Activated CD4-positive, CD25-positive, alpha-beta regulatory T cell (primary cell): ENCODE measurements around the gene BCL2L2.
"Not testable (repeated sequence)": the region's sequence is repeated elsewhere in the genome, so short reads cannot be mapped to it uniquely, and the experiment has no call there.

Experiments
- DNase-seq, 4 experiments: peaks; one replicate each; lab custom pipeline; 2025; lab: John Stamatoyannopoulos, UW

Gene BCL2L2

GRCh38 chr14:23324455-23324846 is 17.8 kb downstream of the BCL2L2 start:
- DNase-seq: no peak

- no peak for DNase-seq
Observed at GRCh38 chr14:23324993-23325392, 18.4 kb downstream of the BCL2L2 start.

GRCh38 chr14:23325746-23326145 is 19.1 kb downstream of the BCL2L2 start:
- DNase-seq: not testable (repeated sequence)

GRCh38 chr14:23326491-23327332 is 20.1 kb downstream of the BCL2L2 start:
- DNase-seq: no peak

GRCh38 chr14:23327947-23328744 is 21.5 kb downstream of the BCL2L2 start:
- DNase-seq: peak; percentile 19 to 45 (median 21)

GRCh38 chr14:23335623-23336022 is 29.0 kb downstream of the BCL2L2 start:
- no peak for DNase-seq

- no peak for DNase-seq
Observed at GRCh38 chr14:23339506-23340268, 33.1 kb downstream of the BCL2L2 start.

- DNase-seq: no peak
Observed at GRCh38 chr14:23344481-23344880, 37.8 kb downstream of the BCL2L2 start.

GRCh38 chr14:23345987-23346692 is 39.5 kb downstream of the BCL2L2 start:
- DNase-seq: no peak

GRCh38 chr14:23346693-23347405 is 40.2 kb downstream of the BCL2L2 start:
- no peak for DNase-seq

- DNase-seq: no peak
Observed at GRCh38 chr14:23347406-23348296, 41.0 kb downstream of the BCL2L2 start.

GRCh38 chr14:23348297-23348655 is 41.6 kb downstream of the BCL2L2 start:
- DNase-seq: no peak

GRCh38 chr14:23349156-23349845 is 42.7 kb downstream of the BCL2L2 start:
- DNase-seq: no peak

- no peak for DNase-seq
Observed at GRCh38 chr14:23351681-23352505, 45.3 kb downstream of the BCL2L2 start.

- DNase-seq: peak in 3 of 4 experiments; percentile 9 to 24 (median 14)
Observed at GRCh38 chr14:23352506-23353432, 46.1 kb downstream of the BCL2L2 start, which contains the start of gene SLC22A17. Gene SLC22A17 (minus strand): TSS chr14:23352887.

GRCh38 chr14:23353433-23353780 is 46.8 kb downstream of the BCL2L2 start:
- DNase-seq: no peak

- no peak for DNase-seq
Observed at GRCh38 chr14:23354990-23355389, 48.4 kb downstream of the BCL2L2 start.
